Fibroblast of skin of back (primary cell): ENCODE data around the gene PIK3R4.

ENCODE experiments used
- DNase-seq: peaks from one replicate; pipeline ENCODE4 v3.0.0-alpha.2; 2013

PIK3R4 gene

GRCh38 chr3:130688015-130688688, 58.5 kb downstream of the PIK3R4 start:
- no peak for DNase-seq

- DNase-seq: no peak
Observed at GRCh38 chr3:130687327-130687726, 59.3 kb downstream of the PIK3R4 start.

GRCh38 chr3:130686833-130687232, 59.8 kb downstream of the PIK3R4 start:
- no peak for DNase-seq

GRCh38 chr3:130682131-130682530, 64.5 kb downstream of the PIK3R4 start:
- DNase-seq: no peak

DNA sequence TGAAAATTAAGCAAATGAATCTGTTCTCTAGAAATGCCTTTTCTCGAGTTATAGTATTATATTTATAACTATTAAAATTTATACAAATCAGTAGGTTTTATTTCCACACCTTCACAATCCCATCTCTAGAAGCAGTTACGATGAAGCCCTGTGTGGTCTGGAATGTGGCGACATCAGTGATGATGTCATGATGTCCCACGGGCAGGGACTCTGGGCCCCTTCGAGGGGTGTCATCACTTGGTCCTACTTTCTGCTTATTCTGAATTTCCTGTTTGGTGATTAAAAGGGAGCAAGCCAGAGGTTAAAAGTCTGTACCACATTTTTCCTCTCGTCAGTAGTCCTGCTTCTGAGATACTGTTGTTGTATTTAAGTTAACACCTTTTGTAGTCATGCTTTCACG, 67.4 kb downstream of the PIK3R4 start:
- DNase-seq: peak; percentile 14

GRCh38 chr3:130677343-130677742, 69.3 kb downstream of the PIK3R4 start:
- DNase-seq: no peak

- DNase-seq: no peak
Observed at GRCh38 chr3:130671545-130672312, 74.9 kb downstream of the PIK3R4 start.

GRCh38 chr3:130669740-130670139, 76.9 kb downstream of the PIK3R4 start:
- no peak for DNase-seq

DNA sequence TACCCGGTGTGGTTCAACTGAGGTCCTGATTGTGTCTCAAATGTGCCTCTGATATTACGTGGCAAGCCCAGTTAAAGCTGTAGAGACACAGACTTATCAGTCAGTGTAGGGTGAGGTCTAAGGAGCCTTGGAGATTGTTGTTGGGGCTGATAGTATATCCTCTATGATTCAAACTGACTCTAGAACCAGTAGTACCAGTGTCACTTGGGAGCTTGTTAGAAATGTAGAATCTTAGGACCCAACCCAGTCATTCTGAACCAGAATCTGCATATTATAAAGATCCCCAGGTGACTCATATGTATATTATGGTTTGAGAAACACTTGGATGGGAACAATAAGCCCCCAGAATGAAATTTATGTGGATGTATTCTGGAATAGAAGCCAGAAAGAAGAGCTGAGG, 83.5 kb downstream of the PIK3R4 start:
- DNase-seq: no peak

DNA sequence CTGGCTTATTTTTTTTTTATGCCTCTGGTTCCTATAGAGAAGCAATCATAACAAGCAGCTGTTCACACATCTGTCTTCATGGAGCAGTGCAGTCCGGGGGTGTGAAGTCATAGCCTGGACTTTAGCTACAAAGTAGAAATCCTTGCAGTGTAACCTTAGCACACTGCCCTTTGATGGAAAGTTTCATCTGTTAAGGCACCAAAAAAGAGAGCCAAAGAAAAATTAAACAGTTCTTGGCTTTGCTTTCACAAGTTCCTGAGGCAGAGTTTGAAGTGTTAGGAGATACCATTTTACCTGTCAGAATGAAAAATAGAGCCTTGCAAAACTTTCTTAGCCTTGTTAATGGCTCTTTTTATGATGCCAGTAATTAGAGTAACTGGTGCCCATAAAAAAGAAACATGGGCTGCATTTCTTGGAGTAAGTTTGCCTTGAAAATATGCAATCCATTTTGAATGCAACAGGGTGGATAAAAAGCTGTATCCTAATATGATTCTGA, 84.1 kb downstream of the PIK3R4 start:
- DNase-seq: no peak

- DNase-seq: peak; percentile 14
Observed at GRCh38 chr3:130661140-130661891, 85.3 kb downstream of the PIK3R4 start.

DNA sequence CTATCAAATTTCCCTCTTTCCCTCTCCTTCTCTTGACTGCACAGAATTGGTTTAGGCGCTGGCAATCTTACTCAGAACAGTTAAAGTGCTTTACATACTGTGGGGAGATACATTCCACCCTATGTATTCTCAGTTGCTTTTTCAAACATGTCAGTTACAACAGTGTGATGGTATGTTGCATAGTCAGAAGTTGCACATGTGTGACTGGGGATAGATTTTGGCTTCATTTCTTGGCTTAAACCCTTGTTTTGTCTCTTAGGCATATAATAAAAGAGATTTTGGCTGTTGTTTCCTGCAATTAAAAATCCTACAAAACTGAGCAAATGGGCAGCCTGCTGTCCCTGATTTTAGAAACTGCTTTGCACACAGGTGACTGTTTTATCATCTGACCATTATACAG, 86.7 kb downstream of the PIK3R4 start:
- DNase-seq: peak; percentile 8

DNA sequence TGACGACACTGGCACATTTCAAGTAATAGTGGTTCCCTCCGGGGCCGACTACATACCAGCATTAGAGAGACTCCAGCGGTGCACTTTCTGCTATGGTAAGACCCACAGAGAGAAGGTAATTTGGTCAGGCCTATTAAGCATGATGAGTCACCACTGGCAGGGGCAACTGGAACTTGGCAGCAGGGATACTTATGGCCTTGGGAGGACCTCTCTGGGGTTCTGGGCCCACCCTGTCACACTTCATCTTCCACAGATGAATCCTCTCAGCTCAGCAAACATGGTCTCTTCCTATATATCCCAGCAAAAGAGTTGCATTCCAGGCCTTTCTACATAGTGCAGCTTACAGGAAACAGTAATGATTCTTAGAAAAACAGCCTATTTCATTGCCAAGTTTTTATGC, 88.0 kb downstream of the PIK3R4 start:
- DNase-seq: peak; percentile 46

- DNase-seq: no peak
Observed at GRCh38 chr3:130656627-130657026, 90.0 kb downstream of the PIK3R4 start.

DNA sequence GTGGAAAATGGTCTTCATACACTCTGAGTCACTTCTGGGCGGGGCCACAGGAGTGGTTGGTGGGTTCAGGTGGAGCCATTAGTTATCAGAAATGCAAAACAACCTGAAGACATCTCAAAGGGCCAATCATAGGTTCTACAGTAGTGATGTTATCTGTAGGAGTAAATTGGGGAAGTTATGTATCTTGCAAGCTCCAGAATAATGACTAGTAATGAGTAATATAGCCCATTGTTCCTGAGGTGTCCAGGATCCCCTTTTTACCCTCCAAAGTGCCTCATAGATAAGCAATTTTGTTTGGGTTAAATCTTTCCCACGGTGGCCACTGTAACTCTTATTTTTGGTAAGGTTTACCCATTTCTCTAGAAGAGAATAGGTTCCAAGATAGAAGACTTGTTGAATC, 91.7 kb downstream of the PIK3R4 start:
- DNase-seq: no peak

- no peak for DNase-seq
Observed at GRCh38 chr3:130654091-130654490, 92.5 kb downstream of the PIK3R4 start.

DNA sequence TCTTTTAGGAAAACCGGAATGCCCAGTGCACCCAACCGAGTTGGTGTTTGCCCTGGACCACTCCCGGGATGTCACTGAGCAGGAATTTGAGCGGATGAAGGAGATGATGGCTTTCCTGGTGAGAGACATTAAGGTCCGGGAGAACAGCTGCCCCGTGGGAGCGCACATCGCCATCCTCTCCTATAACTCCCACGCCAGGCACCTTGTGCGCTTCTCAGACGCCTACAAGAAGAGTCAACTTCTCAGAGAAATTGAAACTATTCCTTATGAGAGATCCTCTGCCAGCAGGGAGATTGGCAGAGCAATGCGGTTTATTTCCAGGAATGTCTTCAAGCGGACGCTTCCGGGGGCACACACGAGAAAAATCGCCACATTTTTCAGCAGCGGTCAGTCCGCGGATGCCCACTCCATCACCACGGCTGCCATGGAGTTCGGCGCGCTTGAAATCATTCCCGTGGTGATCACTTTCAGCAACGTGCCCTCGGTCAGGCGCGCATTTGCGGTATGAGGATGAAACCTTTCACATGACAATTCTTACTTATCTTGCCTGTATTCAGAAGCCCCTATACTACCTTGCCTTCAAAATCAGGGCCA, 97.5 kb downstream of the PIK3R4 start:
- no peak for DNase-seq

- no peak for DNase-seq
Observed at GRCh38 chr3:130648293-130648692, 98.3 kb downstream of the PIK3R4 start.

DNA sequence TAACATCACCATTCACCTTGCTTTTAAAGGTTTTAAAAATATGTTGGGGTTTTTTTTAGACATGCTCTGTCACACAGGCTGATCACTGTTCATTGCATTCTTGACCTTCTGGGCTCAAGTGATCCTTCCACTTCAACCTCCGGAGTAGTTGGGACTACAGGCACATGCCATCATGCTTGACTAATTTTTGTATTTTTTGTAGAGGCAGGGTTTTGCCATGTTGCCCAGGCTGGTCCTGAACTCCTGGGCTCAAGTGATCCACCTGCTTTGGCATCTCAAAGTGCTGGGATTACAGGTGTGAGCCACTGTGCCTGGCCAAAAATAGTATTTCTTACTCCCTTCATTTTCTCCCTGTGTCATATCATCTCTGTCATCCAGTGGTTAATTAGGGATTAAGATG, 101.4 kb downstream of the PIK3R4 start:
- DNase-seq: no peak

GRCh38 chr3:130644628-130645253, 101.9 kb downstream of the PIK3R4 start:
- DNase-seq: no peak

GRCh38 chr3:130640027-130640426, 106.6 kb downstream of the PIK3R4 start:
- no peak for DNase-seq

GRCh38 chr3:130636480-130637234, 110.0 kb downstream of the PIK3R4 start:
- DNase-seq: no peak
